Gastrocnemius medialis (tissue), 4 donors: ENCODE measurements around the gene NUP54. TPM values are rescaled to one million over a fixed set of nuclear protein-coding genes. Genes with fewer than 3 reads are reported as not detected.

ENCODE experiments used
- ATAC-seq, 2 donors: fragments of 150-250 bp; one replicate each; pipeline ENCODE4 v1.9.1; 2016
- DNase-seq, 2 donors: peaks; one replicate each; pipeline ENCODE4 v3.0.0-alpha.2; 2019
- H3K27ac ChIP-seq, 4 donors: fragments of 200-600 bp; sonication (generic); 1 replicate in 1 of 4; 2 replicates in 3 of 4; pipeline ENCODE4 v1.5.1; 2016 to 2018; ENCODE audit warnings: mild to moderate bottlenecking in 2 of 4, moderate library complexity in 1 of 4
- H3K27me3 ChIP-seq, 3 donors: fragments of 200-600 bp; sonication (generic) in 2 of 3; 1 replicate in 1 of 3; 2 replicates in 2 of 3; pipeline versions ENCODE4 v1.5.1 to v1.6.0; 2016 to 2019; ENCODE audit warnings: mild to moderate bottlenecking in 1 of 3, moderate library complexity in 1 of 3
- H3K36me3 ChIP-seq, 2 donors: fragments of 200-600 bp; sonication (generic) in 1 of 2; one replicate each; pipeline ENCODE4 v1.5.1; 2017 to 2018
- H3K4me1 ChIP-seq, 2 donors: fragments of 200-600 bp; sonication (generic) in 1 of 2; one replicate each; pipeline ENCODE4 v1.5.1; 2016 to 2017; ENCODE audit warnings: mild to moderate bottlenecking in 2 of 2
- H3K4me3 ChIP-seq, 4 donors: fragments of 200-600 bp; sonication (generic) in 3 of 4; 1 replicate in 1 of 4; 2 replicates in 3 of 4; pipeline ENCODE4 v1.5.1; 2016 to 2019; ENCODE audit warnings: mild to moderate bottlenecking in 2 of 4
- H3K9me3 ChIP-seq, 3 donors: fragments of 200-600 bp; sonication (generic) in 2 of 3; 1 replicate in 1 of 3; 2 replicates in 2 of 3; pipeline ENCODE4 v1.5.1; 2016 to 2019
- CTCF ChIP-seq, 5 experiments: fragments of 450-650 bp in 3 of 5; fragments of 200-600 bp in 2 of 5; sonication (generic) in 2 of 5; IDR thresholded peaks in 4 of 5; conservative IDR thresholded peaks in 1 of 5; 1 replicate in 4 of 5; 2 replicates in 1 of 5; pipeline ENCODE4 v1.5.1; 2016 to 2019; ENCODE audit warnings: antibody characterized with exemption in 5 of 5, mild to moderate bottlenecking in 3 of 5, moderate library complexity in 3 of 5
- POLR2A ChIP-seq, 2 donors: fragments of 450-650 bp; IDR thresholded peaks; one replicate each; pipeline ENCODE4 v1.6.1; 2017; ENCODE audit warnings: antibody characterized with exemption in 2 of 2, mild to moderate bottlenecking in 2 of 2, moderate library complexity in 2 of 2
- in situ Hi-C, 4 donors: fragments of 200-750 bp; cut with MboI; loops; one replicate each; pipeline versions ENCODE4 v1.15.0 to v1.8.0; 2017; ENCODE audit warnings: low sequenced_read_pairs in 4 of 4
- intact Hi-C: fragments of 100-400 bp; cut with DNase I; formaldehyde crosslinking; loops from one replicate; pipeline ENCODE4 v1.15.1; 2023; ENCODE audit warnings: low total_unique reads
- total RNA-seq, 4 donors: library from RNA; depleted of rRNA; stranded (reverse); fragments of >200 nt; gene quantifications; one replicate each; pipeline versions ENCODE4 v1.1.0 to v1.2.3, GENCODE V29; 2016

NUP54 gene
- 10 to 100 TPM; 15.7 to 22.8 (median 20.0) TPM for total RNA-seq

GRCh38 chr4:76148142-76148865 lies at the start of gene NUP54:
NUP54 (minus strand) TSS chr4:76148397; CDS start chr4:76148374, 23 bp downstream.
- in situ Hi-C loops: no loop called here
- peak within 1 kb of the TSS; percentile 82 to 98 (median 92) for H3K27ac ChIP-seq
- H3K36me3 ChIP-seq: peaks cover 0 to 7% of the 10 kb centered on the region in 2 donors
- no peaks in the 10 kb centered on the region for H3K9me3 ChIP-seq
- ATAC-seq (peak; percentile 98 to 99), DNase-seq (peak; percentile 84 to 91)
- peaks cover 31 to 36% of the 10 kb centered on the region in 2 donors for H3K4me1 ChIP-seq
- no peaks in the 10 kb centered on the region for H3K27me3 ChIP-seq
- TF ChIP-seq POLR2A (IDR thresholded peaks at IDR 0.05): peak; percentile 81 to 82
- TF ChIP-seq CTCF (IDR thresholded peaks at IDR 0.05 in 4 of 5, conservative IDR thresholded peaks at IDR 0.05 in 1 of 5): no peak
- intact Hi-C loops: loop anchor here (1.0 to 10.0 kb wide), 3 partner anchors 61 to 926 kb away; partner anchors contain the start of genes CCNI and SDAD1
- peak within 1 kb of the TSS; percentile 66 to 99 (median 89) for H3K4me3 ChIP-seq

GRCh38 chr4:76197031-76197743 lies 49.0 kb upstream of the NUP54 start:
- TF ChIP-seq POLR2A (IDR thresholded peaks at IDR 0.05) (no peak), CTCF (IDR thresholded peaks at IDR 0.05 in 4 of 5, conservative IDR thresholded peaks at IDR 0.05 in 1 of 5) (no peak)
- DNase-seq (no peak), ATAC-seq (no peak)
- in situ Hi-C loops (loop anchor here (10.0 to 25.0 kb wide), 3 partner anchors 98 to 765 kb away; partner anchors contain the start of gene STBD1 (in 3 of the 4)), intact Hi-C loops (loop anchor here (5.0 to 10.0 kb wide), 4 partner anchors 110 to 748 kb away; partner anchors contain the start of genes G3BP2, SEPTIN11 and STBD1)
- peak overlapping the region in 1 of 4 donors; percentile 39 for H3K4me3 ChIP-seq
- H3K27me3 ChIP-seq: no peaks in the 10 kb centered on the region
- peaks cover 90 to 97% of the 10 kb centered on the region in 2 donors for H3K4me1 ChIP-seq
- peaks cover 0 to 26% of the 10 kb centered on the region in 2 donors for H3K36me3 ChIP-seq
- H3K9me3 ChIP-seq: no peaks in the 10 kb centered on the region
- peak overlapping the region; percentile 90 to 97 (median 96) for H3K27ac ChIP-seq

GRCh38 chr4:76196376-76196775 lies 48.2 kb upstream of the NUP54 start:
- TF ChIP-seq POLR2A (IDR thresholded peaks at IDR 0.05): no peak
- TF ChIP-seq CTCF (IDR thresholded peaks at IDR 0.05 in 4 of 5, conservative IDR thresholded peaks at IDR 0.05 in 1 of 5): no peak
- no peaks in the 10 kb centered on the region for H3K27me3 ChIP-seq
- intact Hi-C loops (loop anchor here (5.0 to 10.0 kb wide), 4 partner anchors 111 to 748 kb away; partner anchors contain the start of genes G3BP2, SEPTIN11 and STBD1), in situ Hi-C loops (loop anchor here (10.0 to 25.0 kb wide), 3 partner anchors 98 to 766 kb away; partner anchors contain the start of gene STBD1 (in 3 of the 4))
- no peak overlapping the region for H3K4me3 ChIP-seq
- H3K27ac ChIP-seq: peak overlapping the region; percentile 90 to 97 (median 96)
- no peaks in the 10 kb centered on the region for H3K9me3 ChIP-seq
- ATAC-seq: no peak
- no peak for DNase-seq
- peaks cover 0 to 27% of the 10 kb centered on the region in 2 donors for H3K36me3 ChIP-seq
- peaks cover 82 to 94% of the 10 kb centered on the region in 2 donors for H3K4me1 ChIP-seq

GRCh38 chr4:76195326-76195725 lies 47.1 kb upstream of the NUP54 start:
- Histone ChIP-seq H3K27ac (peak overlapping the region; percentile 90 to 97 (median 96)), H3K27me3 (no peaks in the 10 kb centered on the region), H3K9me3 (no peaks in the 10 kb centered on the region), H3K36me3 (peaks cover 0 to 36% of the 10 kb centered on the region in 2 donors), H3K4me3 (no peak overlapping the region), H3K4me1 (peaks cover 72 to 87% of the 10 kb centered on the region in 2 donors)
- intact Hi-C loops (loop anchor here (5.0 to 10.0 kb wide), 4 partner anchors 112 to 749 kb away; partner anchors contain the start of genes G3BP2, SEPTIN11 and STBD1), in situ Hi-C loops (loop anchor here (10.0 to 25.0 kb wide), 3 partner anchors 99 to 767 kb away; partner anchors contain the start of gene STBD1 (in 3 of the 4))
- ATAC-seq: no peak
- no peak for DNase-seq
- TF ChIP-seq CTCF (IDR thresholded peaks at IDR 0.05 in 4 of 5, conservative IDR thresholded peaks at IDR 0.05 in 1 of 5) (no peak), POLR2A (IDR thresholded peaks at IDR 0.05) (no peak)
